NB4 (cell line): ENCODE measurements around the gene AGBL4.
A peak's percentile ranks its signal among the peaks of the same experiment; 100 is the strongest.

Source experiments
- DNase-seq: peaks from one replicate; pipeline ENCODE4 v3.0.0; 2010; ENCODE audit warnings: low read depth
- H3K4me3 ChIP-seq: one replicate; pipeline ENCODE4 v1.5.1; 2011; ENCODE audit warnings: mild to moderate bottlenecking, low read depth, low read length, moderate library complexity
- MAX ChIP-seq: IDR thresholded peaks from 2 replicates; pipeline ENCODE4 v1.6.1; 2011; ENCODE audit warnings: low read depth, low read length
- MYC ChIP-seq: IDR thresholded peaks from 2 replicates; pipeline ENCODE4 v1.6.1; 2011; ENCODE audit warnings: low read depth, low read length
- POLR2A ChIP-seq: IDR thresholded peaks from 2 replicates; pipeline ENCODE4 v1.6.1; 2011; ENCODE audit warnings: mild to moderate bottlenecking; ENCODE audit not compliant: insufficient read length; ENCODE audit errors: extremely low read depth
- TF ChIP-seq, protein P1 (sequence below): IDR thresholded peaks from one replicate; pipeline ENCODE4 v1.5.1; 2012; ENCODE audit warnings: low read depth, low read length

The AGBL4 gene

GRCh38 chr1:49686107-49686506 is 337.6 kb downstream of the AGBL4 start:
- no peak overlapping the region for H3K4me3 ChIP-seq
- TF ChIP-seq MYC: no peak
- TF ChIP-seq, protein P1, sequence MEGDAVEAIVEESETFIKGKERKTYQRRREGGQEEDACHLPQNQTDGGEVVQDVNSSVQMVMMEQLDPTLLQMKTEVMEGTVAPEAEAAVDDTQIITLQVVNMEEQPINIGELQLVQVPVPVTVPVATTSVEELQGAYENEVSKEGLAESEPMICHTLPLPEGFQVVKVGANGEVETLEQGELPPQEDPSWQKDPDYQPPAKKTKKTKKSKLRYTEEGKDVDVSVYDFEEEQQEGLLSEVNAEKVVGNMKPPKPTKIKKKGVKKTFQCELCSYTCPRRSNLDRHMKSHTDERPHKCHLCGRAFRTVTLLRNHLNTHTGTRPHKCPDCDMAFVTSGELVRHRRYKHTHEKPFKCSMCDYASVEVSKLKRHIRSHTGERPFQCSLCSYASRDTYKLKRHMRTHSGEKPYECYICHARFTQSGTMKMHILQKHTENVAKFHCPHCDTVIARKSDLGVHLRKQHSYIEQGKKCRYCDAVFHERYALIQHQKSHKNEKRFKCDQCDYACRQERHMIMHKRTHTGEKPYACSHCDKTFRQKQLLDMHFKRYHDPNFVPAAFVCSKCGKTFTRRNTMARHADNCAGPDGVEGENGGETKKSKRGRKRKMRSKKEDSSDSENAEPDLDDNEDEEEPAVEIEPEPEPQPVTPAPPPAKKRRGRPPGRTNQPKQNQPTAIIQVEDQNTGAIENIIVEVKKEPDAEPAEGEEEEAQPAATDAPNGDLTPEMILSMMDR: no peak
- TF ChIP-seq MAX: no peak
- TF ChIP-seq POLR2A: no peak
- no peak for DNase-seq

DNA sequence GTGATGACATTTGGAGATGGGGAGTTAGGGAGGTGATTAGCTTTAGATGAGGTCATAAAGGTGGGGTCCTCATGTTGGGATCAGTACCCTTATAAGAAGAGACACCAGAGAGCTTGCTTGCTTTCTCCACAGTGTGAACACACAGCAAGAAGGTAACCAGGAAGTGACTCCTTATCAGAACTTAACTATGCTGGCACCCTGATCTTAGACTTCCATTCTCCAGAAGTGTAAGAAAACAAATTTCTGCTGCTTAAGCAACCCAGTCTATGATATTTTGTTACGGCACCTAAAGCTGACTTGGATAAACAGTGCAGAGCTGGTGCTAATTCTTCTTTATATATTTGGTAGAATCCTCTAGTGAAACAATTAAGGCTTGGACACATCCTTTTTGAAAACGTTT is 346.0 kb downstream of the AGBL4 start:
- no peak for DNase-seq
- H3K4me3 ChIP-seq: no peak overlapping the region
- TF ChIP-seq, protein P1: no peak
- no peak for TF ChIP-seq POLR2A
- TF ChIP-seq MAX: no peak
- no peak for TF ChIP-seq MYC

GRCh38 chr1:49651136-49651535 is 372.6 kb downstream of the AGBL4 start:
- DNase-seq: no peak
- TF ChIP-seq, protein P1: no peak
- no peak for TF ChIP-seq MAX
- TF ChIP-seq POLR2A: no peak
- TF ChIP-seq MYC: no peak
- no peak overlapping the region for H3K4me3 ChIP-seq

- DNase-seq: peak; percentile 3
- H3K4me3 ChIP-seq: no peak overlapping the region
- TF ChIP-seq MYC: no peak
- TF ChIP-seq, protein P1: no peak
- TF ChIP-seq POLR2A: no peak
- TF ChIP-seq MAX: no peak
Observed at GRCh38 chr1:49630156-49630555, 393.6 kb downstream of the AGBL4 start.

GRCh38 chr1:49627781-49628180 is 396.0 kb downstream of the AGBL4 start:
- TF ChIP-seq MAX: no peak
- TF ChIP-seq POLR2A: no peak
- no peak for TF ChIP-seq MYC
- TF ChIP-seq, protein P1: no peak
- H3K4me3 ChIP-seq: no peak overlapping the region
- DNase-seq: no peak

DNA sequence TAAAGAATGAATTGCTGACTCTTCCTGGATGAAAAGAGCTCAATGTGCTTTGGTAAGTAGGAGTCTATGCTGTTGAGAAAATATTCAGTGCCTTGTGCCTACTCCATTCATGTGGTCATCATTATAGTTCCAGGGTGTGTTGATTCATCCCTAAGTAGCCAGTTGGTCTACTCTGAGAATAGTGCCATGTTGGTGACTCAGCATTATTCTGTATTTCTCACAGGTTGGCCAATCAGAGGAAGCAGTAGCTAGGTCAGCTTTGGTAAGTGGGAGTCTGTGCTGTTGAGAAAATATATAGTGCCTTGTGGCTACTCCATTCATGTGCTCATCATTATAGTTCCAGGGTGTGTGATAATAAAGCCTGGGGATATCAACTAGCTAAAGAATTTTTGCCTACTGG is 397.3 kb downstream of the AGBL4 start:
- TF ChIP-seq MYC: no peak
- TF ChIP-seq, protein P1: no peak
- TF ChIP-seq MAX: no peak
- TF ChIP-seq POLR2A: no peak
- no peak for DNase-seq
- no peak overlapping the region for H3K4me3 ChIP-seq
